Right cardiac atrium (tissue), 5 donors: Measurements from ENCODE around the gene SALL4. TPM values are rescaled to one million over a fixed set of nuclear protein-coding genes. Genes with fewer than 3 reads are reported as not detected.
"Not testable (repeated sequence)": the region's sequence is repeated elsewhere in the genome, so short reads cannot be mapped to it uniquely, and the experiment has no call there.

Source experiments
- ATAC-seq, 2 donors: fragments of 200-7000 bp; cut with Tn5 transposase; one replicate each; pipeline versions ENCODE4 v1.8.0 to v1.9.1; 2020; ENCODE audit warnings: moderate library complexity in 2 of 2, mild to moderate bottlenecking in 1 of 2
- DNase-seq, 3 donors: peaks; one replicate each; pipeline ENCODE4 v3.0.0-alpha.2; 2020
- H3K27ac ChIP-seq: one replicate; pipeline ENCODE4 v1.5.1; 2013; ENCODE audit warnings: mild to moderate bottlenecking, low read length, control low read depth, moderate library complexity
- H3K27me3 ChIP-seq: one replicate; pipeline ENCODE4 v1.6.1; 2013; ENCODE audit not compliant: control insufficient read depth, insufficient read depth
- H3K4me1 ChIP-seq: one replicate; pipeline ENCODE4 v1.6.1; 2013; ENCODE audit warnings: low read length; ENCODE audit not compliant: control insufficient read depth, insufficient read depth
- H3K4me3 ChIP-seq: one replicate; pipeline ENCODE4 v1.5.1; 2013; ENCODE audit warnings: low read length, control low read depth
- H3K9me3 ChIP-seq: one replicate; pipeline ENCODE4 v1.6.1; 2013; ENCODE audit warnings: low read length; ENCODE audit not compliant: control insufficient read depth
- WGBS: extraction: QIAGEN DNeasy Blood & Tissue Kit; methylation state at CpG from one replicate; pipeline ENCODE4 v1.1.7; 2013; 5-methylcytosine and 5-hydroxymethylcytosine counted together
- intact Hi-C, 4 donors: fragments of 100-400 bp; cut with DNase I; formaldehyde crosslinking; loops; one replicate each; pipeline versions ENCODE4 v1.11.0 to v1.14.0; 2022 to 2023
- polyA plus RNA-seq: library from polyadenylated mRNA; stranded (reverse); fragments of 200-250 nt; gene quantifications from one replicate; pipeline ENCODE4 v1.2.3, GENCODE V29; 2013
- total RNA-seq, 4 donors: library from RNA; stranded (reverse); fragmentation: NEBNext Ultra II Directional; extraction: Animal tissue kit (Norgen Biotek cat#: 25700); gene quantifications; one replicate each; pipeline ENCODE4 v1.2.1, GENCODE V29; 2021
- donor health status: healthy with polysubstance abuse.
- donor health status: DM: no; HTN: yes; CAD: no.
- donor health status: DM: no; HTN: no; CAD: no.
- donor health status: DM: no; HTN: yes; CAD: no; lungs with severe emphysema.
- donor health status: DM: yes; HTN: yes; CAD: no.

Gene SALL4
- total and polyA plus RNA-seq, 5 donors, result 0.09 TPM; not detected in 4

DNA sequence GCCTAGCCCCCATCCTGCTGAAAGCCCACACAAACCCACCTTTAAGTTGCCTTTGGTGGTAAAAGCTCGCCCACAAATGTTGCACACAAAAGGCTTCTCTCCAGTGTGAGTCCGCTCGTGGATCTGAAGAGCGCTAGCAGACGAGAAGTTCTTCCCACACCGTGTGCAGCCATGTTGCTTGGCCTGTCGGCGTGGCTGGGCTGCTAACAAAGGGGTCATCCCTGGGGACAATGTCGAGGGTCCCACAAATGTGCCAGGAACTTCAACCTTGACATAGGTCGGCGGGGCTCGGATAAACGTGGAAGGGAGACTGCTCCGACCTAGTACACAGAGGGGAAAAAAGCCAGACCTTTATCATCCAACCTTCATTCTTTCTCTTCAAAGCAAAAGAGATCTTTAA, 13.5 kb downstream of the SALL4 start:
- intact Hi-C loops, result no loop called here
- 86% methylated on average over 14 of the region's 14 CpGs for WGBS
- Histone ChIP-seq H3K27me3 (no peaks in the 10 kb centered on the region), H3K4me3 (no peak overlapping the region), H3K4me1 (no peaks in the 10 kb centered on the region), H3K27ac (no peak overlapping the region), H3K9me3 (no peaks in the 10 kb centered on the region)
- no peak for DNase-seq
- no peak for ATAC-seq

GRCh38 chr20:51784299-51784698, 18.0 kb downstream of the SALL4 start:
- 82% methylated on average over 15 of the region's 15 CpGs for WGBS
- Histone ChIP-seq H3K27ac (no peak overlapping the region), H3K4me3 (no peak overlapping the region), H3K27me3 (no peaks in the 10 kb centered on the region), H3K4me1 (no peaks in the 10 kb centered on the region), H3K9me3 (no peaks in the 10 kb centered on the region)
- DNase-seq (no peak), ATAC-seq (no peak)
- intact Hi-C loops, result no loop called here

GRCh38 chr20:51778229-51778759, 24.0 kb downstream of the SALL4 start:
- intact Hi-C loops, ATAC-seq, H3K27me3 ChIP-seq, H3K4me1 ChIP-seq, DNase-seq, H3K9me3 ChIP-seq, H3K27ac ChIP-seq, H3K4me3 ChIP-seq: not testable (repeated sequence)
- WGBS, result 91% methylated on average over 4 of the region's 4 CpGs

DNA sequence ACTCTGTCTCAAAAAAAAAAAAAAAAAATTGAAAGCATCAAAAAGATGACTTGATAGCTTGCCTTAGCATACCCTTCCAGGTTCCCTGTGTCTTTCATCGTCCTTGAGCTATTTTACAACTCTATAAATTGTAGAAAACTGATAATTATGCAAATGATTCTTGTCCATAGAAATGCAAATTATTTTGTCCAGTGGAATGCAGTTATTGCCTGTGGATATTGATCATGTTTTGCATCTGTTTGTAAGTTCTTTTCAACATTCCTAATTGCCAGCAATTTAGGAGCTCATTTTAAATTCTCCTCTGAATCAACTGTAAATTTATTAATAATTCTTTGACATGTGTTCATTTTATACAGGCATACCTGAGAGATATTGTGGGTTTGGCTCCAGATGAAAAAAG, 27.1 kb downstream of the SALL4 start:
- Histone ChIP-seq H3K9me3 (no peaks in the 10 kb centered on the region), H3K27ac (no peak overlapping the region), H3K27me3 (no peaks in the 10 kb centered on the region), H3K4me1 (no peaks in the 10 kb centered on the region), H3K4me3 (no peak overlapping the region)
- WGBS, result 84% methylated on average over 1 of the region's 1 CpG
- intact Hi-C loops, result no loop called here
- DNase-seq (no peak), ATAC-seq (no peak)

GRCh38 chr20:51772236-51772635, 30.1 kb downstream of the SALL4 start:
- Histone ChIP-seq H3K9me3 (no peaks in the 10 kb centered on the region), H3K4me3 (no peak overlapping the region), H3K27me3 (no peaks in the 10 kb centered on the region), H3K27ac (no peak overlapping the region), H3K4me1 (no peaks in the 10 kb centered on the region)
- 96% methylated on average over 4 of the region's 4 CpGs for whole genome bisulfite sequencing
- no peak for DNase-seq
- intact Hi-C loops, result no loop called here
- no peak for ATAC-seq

- H3K4me3 ChIP-seq, result no peak overlapping the region
- H3K9me3 ChIP-seq, result no peaks in the 10 kb centered on the region
- DNase-seq, result peak in 1 of 3 donors; percentile 31
- intact Hi-C loops, result no loop called here
- H3K4me1 ChIP-seq, result no peaks in the 10 kb centered on the region
- no peak for ATAC-seq
- no peak overlapping the region for H3K27ac ChIP-seq
- WGBS, result 87% methylated on average over 9 of the region's 9 CpGs
- H3K27me3 ChIP-seq, result no peaks in the 10 kb centered on the region
Observed at GRCh38 chr20:51769976-51770615, 32.2 kb downstream of the SALL4 start.

GRCh38 chr20:51768759-51769517, 33.4 kb downstream of the SALL4 start:
- H3K27me3 ChIP-seq, result no peaks in the 10 kb centered on the region
- WGBS, result 24% methylated on average over 16 of the region's 16 CpGs
- H3K4me1 ChIP-seq, result no peaks in the 10 kb centered on the region
- H3K4me3 ChIP-seq, result peak overlapping the region; percentile 100
- no peak overlapping the region for H3K27ac ChIP-seq
- DNase-seq (peak in 2 of 3 donors; percentile 51 to 64), ATAC-seq (no peak)
- H3K9me3 ChIP-seq, result no peaks in the 10 kb centered on the region
- intact Hi-C loops, result no loop called here

DNA sequence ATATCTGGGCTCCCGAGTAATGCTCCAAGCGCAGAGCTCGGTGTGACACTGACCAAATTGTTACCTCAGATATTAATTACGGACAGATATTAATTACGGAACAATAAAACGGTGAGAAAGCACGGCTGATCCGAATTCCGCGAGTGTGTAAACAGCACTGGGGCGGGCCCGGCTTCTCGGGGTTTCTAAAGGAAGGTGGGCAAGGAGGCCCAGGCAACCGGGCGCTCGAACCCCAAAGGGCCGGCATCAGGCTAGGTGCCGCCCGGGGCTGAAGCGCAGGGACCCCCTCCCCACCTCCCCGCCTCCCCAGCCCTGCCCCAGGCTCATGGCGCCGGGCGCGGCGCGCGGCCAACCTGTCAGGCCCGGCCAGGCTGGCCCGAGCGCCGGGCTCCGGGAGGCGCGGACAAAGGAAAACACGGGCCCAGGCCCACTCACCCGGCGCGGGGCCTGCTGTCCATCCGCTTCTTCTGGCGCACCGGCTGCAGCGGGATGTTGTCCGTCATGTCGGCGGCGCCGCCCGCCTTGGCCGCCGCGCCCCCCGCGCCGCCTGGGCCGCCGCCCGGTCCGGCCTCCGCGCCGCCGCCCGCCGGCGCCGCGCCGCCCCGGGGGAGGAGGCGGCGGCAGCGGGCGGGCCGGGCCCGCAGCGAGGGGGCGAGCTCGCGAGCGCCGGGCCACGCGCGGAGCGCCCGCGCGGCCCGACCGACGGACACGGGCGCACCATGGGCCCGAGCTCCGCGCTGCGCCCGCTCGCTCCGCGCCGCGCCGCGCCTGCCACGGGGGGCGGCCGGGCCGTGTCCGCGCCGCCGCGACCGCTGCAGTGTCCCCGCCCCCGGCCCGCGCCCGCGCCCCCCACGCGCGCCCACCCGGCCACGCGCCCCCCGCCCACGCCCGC, 34.2 kb downstream of the SALL4 start, which contains the start of gene ATP9A:
Gene ATP9A, minus strand, starts transcription at position 524 of the 892 bp plus-strand sequence. Its CDS starts 21 bp downstream, at position 503.
- DNase-seq (peak; percentile 33 to 81 (median 76)), ATAC-seq (peak; percentile 59 to 71)
- intact Hi-C loops, result no loop called here
- Histone ChIP-seq H3K9me3 (no peaks in the 10 kb centered on the region), H3K4me3 (peak within 1 kb of the TSS; percentile 100), H3K27me3 (no peaks in the 10 kb centered on the region), H3K27ac (no peak within 1 kb of the TSS), H3K4me1 (no peaks in the 10 kb centered on the region)
- under 1% methylated on average over 115 of the region's 131 CpGs for WGBS

GRCh38 chr20:51766994-51767866, 35.1 kb downstream of the SALL4 start:
- Histone ChIP-seq H3K27me3 (no peaks in the 10 kb centered on the region), H3K9me3 (no peaks in the 10 kb centered on the region), H3K4me1 (no peaks in the 10 kb centered on the region), H3K4me3 (peak overlapping the region; percentile 100), H3K27ac (no peak overlapping the region)
- WGBS, result 2% methylated on average over 61 of the region's 61 CpGs
- DNase-seq (peak; percentile 61 to 85 (median 79)), ATAC-seq (peak; percentile 91 to 95)
- intact Hi-C loops, result no loop called here

GRCh38 chr20:51765381-51765780, 36.9 kb downstream of the SALL4 start:
- H3K27me3 ChIP-seq, ATAC-seq, H3K27ac ChIP-seq, intact Hi-C loops, H3K4me3 ChIP-seq, DNase-seq, H3K4me1 ChIP-seq, H3K9me3 ChIP-seq: not testable (repeated sequence)
- 74% methylated on average over 10 of the region's 10 CpGs for WGBS
